HG03565 (cell line): ENCODE measurements around the gene ADGRG1.
"Not testable (repeated sequence)": the region's sequence is repeated elsewhere in the genome, so short reads cannot be mapped to it uniquely, and the experiment has no call there.

Experiments
- ATAC-seq: cut with Tn5 transposase; IDR thresholded peaks from one replicate; pipeline ENCODE4 v1.9.1; 2021; ENCODE audit warnings: mild to moderate bottlenecking, moderate library complexity; ENCODE audit not compliant: unreplicated experiment

Gene ADGRG1

GRCh38 chr16:57696240-57696639 is 67.8 kb downstream of the ADGRG1 start:
- no peak for ATAC-seq

DNA sequence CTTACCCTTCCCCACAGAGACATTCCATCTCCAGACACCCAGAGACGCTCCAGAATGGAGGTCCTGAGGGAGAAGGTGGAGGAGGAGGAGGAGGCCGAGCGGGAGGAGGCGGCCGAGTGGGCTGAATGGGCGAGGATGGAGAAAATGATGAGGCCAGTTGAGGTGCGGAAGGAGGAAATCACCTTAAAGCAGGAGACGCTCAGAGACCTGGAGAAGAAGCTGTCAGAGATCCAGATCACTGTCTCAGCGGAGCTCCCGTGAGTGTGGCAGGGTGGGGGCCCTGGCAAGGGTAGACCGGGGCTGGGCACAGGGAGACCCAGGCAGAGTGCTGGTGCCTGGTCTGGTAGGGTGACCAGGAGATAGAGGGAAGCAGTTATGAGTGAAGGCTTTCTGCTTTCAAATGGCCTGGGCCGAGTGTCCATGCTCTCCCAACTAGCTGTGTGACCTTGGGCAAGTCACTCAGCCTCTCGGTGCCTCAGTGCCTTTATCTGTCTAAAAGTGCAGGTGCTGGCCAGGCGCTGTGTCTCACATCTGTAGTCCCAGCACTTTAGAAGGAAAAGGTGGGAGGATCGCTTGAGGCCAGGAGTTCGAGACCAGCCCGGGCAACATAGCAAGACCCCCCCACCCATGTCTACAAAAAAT is 69.6 kb downstream of the ADGRG1 start:
- no peak for ATAC-seq

DNA sequence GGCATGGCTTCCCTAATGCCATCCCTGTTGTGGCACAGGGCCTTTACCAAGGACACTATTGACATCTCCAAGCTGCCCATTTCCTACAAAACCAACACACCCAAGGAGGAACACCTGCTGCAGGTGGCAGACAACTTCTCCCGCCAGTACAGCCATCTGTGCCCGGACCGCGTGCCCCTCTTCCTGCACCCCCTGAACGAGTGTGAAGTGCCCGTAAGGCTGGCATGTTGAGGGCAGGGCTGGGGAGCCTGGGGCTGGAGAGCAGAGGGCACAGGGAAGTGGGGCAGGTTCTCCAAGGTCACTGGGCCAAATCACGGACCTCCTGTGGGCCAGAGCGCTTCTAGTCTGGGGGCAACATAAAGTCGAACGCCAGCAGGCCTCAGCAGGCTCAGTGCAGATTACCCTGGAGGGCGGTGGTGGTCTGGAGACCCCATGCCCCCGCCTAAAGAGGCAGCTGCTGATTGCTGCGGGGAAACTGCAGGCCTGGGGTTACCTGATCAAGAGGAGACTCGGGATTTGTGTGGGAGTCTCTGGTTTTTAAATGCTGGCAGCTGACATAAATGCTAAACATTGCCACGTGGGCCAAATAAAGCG is 70.5 kb downstream of the ADGRG1 start:
- no peak for ATAC-seq

DNA sequence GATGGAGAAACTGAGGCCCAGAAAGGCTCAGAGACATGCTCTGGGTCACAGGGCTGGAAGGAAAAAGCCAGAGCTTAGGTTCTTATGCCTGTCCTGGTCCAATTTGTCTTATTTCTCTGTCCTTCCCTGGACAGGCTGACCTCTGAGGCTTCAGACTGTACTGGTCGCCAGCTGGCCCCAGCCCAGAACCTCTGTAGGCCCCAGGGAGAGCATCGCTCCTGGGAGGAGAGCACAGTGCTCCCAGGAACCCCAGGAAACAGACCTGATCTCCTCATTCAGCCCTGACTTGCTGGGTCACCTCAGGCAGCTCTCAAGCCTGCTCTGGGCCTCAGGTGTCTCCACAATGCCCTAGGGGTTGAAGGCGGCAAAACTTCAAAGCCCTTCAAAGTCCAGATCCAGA is 71.1 kb downstream of the ADGRG1 start:
- no peak for ATAC-seq

GRCh38 chr16:57699899-57700298 is 71.5 kb downstream of the ADGRG1 start:
- no peak for ATAC-seq

DNA sequence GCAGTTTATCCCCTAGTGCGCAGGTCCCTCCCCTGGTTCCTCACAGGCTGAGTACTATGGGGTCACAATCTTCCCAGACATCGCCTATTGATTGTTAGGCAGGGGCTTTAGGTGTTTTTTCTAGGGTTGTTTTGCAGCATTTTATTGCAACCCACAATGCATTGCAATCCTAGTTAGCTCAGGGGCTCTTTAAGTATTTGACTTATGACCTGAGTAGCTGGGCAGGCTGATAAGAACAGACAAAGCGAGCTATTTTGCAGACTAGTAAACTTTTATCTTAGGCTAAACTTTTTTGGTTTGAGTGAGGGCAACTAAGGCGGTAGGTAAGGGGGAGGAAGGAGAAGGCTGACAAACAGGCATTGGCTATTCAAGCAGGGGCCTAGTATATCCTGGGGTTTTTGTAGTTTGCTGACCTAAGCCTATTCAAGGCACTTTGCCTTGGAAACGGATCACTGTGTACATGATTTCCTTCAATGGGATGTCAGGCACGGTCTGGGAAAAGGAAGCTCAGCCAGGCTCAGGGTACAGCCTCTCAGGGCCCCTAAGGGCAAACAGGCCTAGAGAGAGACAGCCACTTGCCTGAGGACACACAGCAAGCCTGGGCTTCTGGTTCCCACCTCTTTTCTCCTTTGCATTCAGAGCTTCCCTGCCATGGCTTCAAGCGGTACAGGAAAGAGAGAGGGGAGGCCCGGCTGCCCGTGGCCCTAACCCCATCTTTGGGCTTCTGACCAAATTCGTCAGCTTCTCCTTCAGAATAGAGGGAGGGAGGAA is 72.5 kb downstream of the ADGRG1 start:
- ATAC-seq, result no peak

GRCh38 chr16:57701759-57702371 is 73.4 kb downstream of the ADGRG1 start:
- ATAC-seq, result no peak

GRCh38 chr16:57703416-57704010 is 75.1 kb downstream of the ADGRG1 start:
- no peak for ATAC-seq

- ATAC-seq, result no peak
Observed at GRCh38 chr16:57704011-57704904, 75.8 kb downstream of the ADGRG1 start.

DNA sequence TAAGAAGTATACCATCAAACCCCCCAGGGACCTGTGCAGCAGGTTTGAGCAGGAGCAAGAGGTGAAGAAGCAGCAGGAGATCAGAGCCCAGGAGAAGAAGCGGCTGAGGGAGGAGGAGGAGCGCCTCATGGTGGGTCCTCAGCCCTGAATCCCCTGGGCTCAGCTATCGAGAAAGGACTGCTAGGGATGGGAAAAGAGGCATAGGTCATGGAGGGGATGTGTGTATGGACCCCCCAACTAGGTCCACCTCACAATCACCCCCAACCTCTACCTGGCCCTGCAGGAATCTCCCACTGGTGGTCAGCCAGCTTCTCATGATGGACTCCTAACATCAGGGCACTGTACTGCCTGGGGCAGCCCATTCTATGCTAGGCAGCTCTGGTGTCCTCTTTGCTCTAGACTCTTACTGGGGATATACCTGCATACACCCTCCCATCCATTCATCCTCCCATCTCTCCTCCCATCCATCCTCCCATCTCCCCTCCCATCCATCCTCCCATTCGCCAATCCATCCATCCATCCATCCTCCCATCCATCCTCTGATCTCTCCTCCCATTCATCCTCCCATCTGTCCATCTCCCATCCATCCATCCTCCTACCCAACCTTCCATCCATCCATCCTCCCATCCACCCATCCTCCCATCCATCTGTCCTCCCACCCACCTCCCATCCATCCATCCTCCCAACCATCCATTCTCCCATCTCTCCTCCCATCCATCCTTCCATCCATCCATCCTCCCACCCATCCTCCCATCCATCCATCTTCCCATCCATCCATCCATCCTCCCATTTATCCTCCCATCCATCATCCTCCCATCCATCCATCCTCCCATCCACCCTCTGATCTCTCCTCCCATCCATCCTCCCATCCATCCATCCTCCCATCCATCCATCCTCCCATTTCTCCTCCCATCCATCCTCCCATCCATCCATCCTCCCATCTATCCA is 76.7 kb downstream of the ADGRG1 start:
- ATAC-seq, result no peak

DNA sequence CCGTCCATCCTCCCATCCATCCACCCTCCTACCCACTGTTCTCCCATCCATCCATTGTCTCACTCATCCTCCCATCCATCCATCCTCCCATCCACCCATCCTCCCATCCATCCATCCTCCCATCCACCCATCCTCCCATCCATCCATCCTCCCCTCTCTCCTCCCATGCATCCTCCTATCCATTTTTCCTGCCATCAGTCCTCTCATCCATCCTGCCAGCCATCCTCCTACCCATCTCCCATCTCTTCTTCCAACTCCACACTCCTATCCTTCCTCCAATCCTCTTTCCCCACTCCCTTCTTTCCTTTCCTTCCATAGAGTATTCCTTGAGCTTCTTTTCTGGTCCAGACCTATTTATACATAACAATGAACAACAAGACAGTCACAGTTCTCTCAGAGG is 78.3 kb downstream of the ADGRG1 start:
- ATAC-seq, result no peak

DNA sequence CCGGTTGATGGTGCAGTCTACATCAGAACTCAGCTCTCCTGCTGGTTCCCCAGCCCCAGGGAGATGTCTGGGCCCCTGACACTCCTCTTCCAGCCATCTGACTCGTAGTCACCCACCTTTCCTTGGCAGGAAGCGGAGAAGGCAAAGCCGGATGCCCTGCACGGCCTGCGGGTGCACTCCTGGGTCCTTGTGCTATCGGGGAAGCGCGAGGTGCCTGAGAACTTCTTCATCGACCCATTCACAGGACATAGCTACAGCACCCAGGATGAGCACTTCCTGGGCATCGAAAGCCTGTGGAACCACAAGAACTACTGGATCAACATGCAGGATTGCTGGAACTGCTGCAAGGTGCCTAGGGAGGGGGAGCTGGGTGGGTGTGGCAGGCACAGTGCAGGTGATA is 78.9 kb downstream of the ADGRG1 start:
- ATAC-seq, result no peak

GRCh38 chr16:57708168-57708567 is 79.7 kb downstream of the ADGRG1 start:
- ATAC-seq, result no peak

GRCh38 chr16:57709663-57710062 is 81.2 kb downstream of the ADGRG1 start:
- ATAC-seq, result no peak

GRCh38 chr16:57711346-57711745 is 82.9 kb downstream of the ADGRG1 start:
- ATAC-seq, result no peak

- no peak for ATAC-seq
Observed at GRCh38 chr16:57711993-57712392, 83.6 kb downstream of the ADGRG1 start.

- ATAC-seq, result not testable (repeated sequence)
Observed at GRCh38 chr16:57712569-57712968, 84.1 kb downstream of the ADGRG1 start.

DNA sequence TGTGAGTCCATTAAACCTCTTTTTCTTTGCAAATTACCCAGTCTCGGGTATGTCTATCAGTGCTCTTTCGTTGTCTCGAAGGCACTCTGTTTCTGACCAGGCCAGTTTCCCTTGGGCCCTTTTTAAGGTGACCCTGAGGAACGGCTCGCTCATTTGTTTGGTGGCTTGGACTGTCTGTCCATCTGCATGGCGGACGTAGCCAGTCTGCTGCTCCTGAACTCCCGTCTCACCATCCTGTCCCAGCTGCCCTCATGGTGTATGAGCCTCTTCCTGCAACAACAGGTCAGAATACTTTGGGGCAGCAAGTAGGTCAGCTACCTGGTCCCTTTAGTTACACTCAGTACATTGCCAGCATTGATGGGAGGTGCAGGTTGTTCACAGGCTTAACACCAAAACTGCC is 85.2 kb downstream of the ADGRG1 start:
- no peak for ATAC-seq

GRCh38 chr16:57714047-57714446 is 85.6 kb downstream of the ADGRG1 start:
- ATAC-seq, result no peak
